ENCODE measurements around the gene RPS19BP1.
A peak's percentile ranks its signal among the peaks of the same experiment; 100 is the strongest.

The RPS19BP1 gene

GRCh38 chr22:39532215-39533073 lies at the start of gene RPS19BP1:
Gene RPS19BP1 (minus strand): TSS chr22:39532748. CDS start chr22:39532738, 10 bp downstream.
- ATAC-seq, result peak; percentile 87 to 88

GRCh38 chr22:39581303-39581702 lies 48.8 kb upstream of the RPS19BP1 start:
- no peak for ATAC-seq

- no peak for ATAC-seq
Measured at GRCh38 chr22:39580795-39581194, 48.2 kb upstream of the RPS19BP1 start.

GRCh38 chr22:39580006-39580441 lies 47.5 kb upstream of the RPS19BP1 start:
- ATAC-seq, result no peak

- no peak for ATAC-seq
Measured at GRCh38 chr22:39577900-39578299, 45.4 kb upstream of the RPS19BP1 start.

GRCh38 chr22:39577366-39577765 lies 44.8 kb upstream of the RPS19BP1 start:
- no peak for ATAC-seq

- no peak for ATAC-seq
Measured at GRCh38 chr22:39576027-39576426, 43.5 kb upstream of the RPS19BP1 start.

GRCh38 chr22:39575552-39575825 lies 42.9 kb upstream of the RPS19BP1 start:
- ATAC-seq, result no peak

- no peak for ATAC-seq
Measured at GRCh38 chr22:39574779-39575551, 42.4 kb upstream of the RPS19BP1 start.

- no peak for ATAC-seq
Measured at GRCh38 chr22:39571538-39571937, 39.0 kb upstream of the RPS19BP1 start.

- no peak for ATAC-seq
Measured at GRCh38 chr22:39570665-39571064, 38.1 kb upstream of the RPS19BP1 start, which contains the start of gene CACNA1I. Gene CACNA1I (plus strand): TSS chr22:39570753. CDS start chr22:39570753, 0 bp downstream.

GRCh38 chr22:39570226-39570625 lies 37.7 kb upstream of the RPS19BP1 start:
- no peak for ATAC-seq

GRCh38 chr22:39569066-39569465 lies 36.5 kb upstream of the RPS19BP1 start:
- no peak for ATAC-seq

- ATAC-seq, result no peak
Measured at GRCh38 chr22:39568278-39568981, 35.9 kb upstream of the RPS19BP1 start.

GRCh38 chr22:39567135-39567946 lies 34.8 kb upstream of the RPS19BP1 start:
- peak; percentile 53 to 63 for ATAC-seq

GRCh38 chr22:39565414-39565944 lies 32.9 kb upstream of the RPS19BP1 start:
- ATAC-seq, result no peak

GRCh38 chr22:39563571-39564428 lies 31.3 kb upstream of the RPS19BP1 start:
- no peak for ATAC-seq

GRCh38 chr22:39562839-39563489 lies 30.4 kb upstream of the RPS19BP1 start:
- ATAC-seq, result no peak

GRCh38 chr22:39560127-39560526 lies 27.6 kb upstream of the RPS19BP1 start:
- no peak for ATAC-seq

GRCh38 chr22:39559456-39560105 lies 27.0 kb upstream of the RPS19BP1 start:
- ATAC-seq, result no peak
